Activated naive CD4-positive, alpha-beta T cell treated with anti-CD3 and anti-CD28 coated beads, Interleukin-2, amount 50 U/mL, for 72 hours (primary cell): ENCODE measurements around the gene ZNF385A. TPM values are rescaled to one million over a fixed set of nuclear protein-coding genes. Genes with fewer than 3 reads are reported as not detected.
"Not testable (repeated sequence)": the region's sequence is repeated elsewhere in the genome, so short reads cannot be mapped to it uniquely, and the experiment has no call there.

Source experiments
- ATAC-seq, 2 donors: fragments of 150-1000 bp; cut with Tn5 transposase; 2 replicates each; pipeline ENCODE4 v1.10.0; 2021; ENCODE audit warnings: mild to moderate bottlenecking in 2 of 2, moderate library complexity in 2 of 2
- DNase-seq, 2 donors: peaks; one replicate each; pipeline ENCODE4 v3.0.0; 2021 to 2022; ENCODE audit warnings: low spot score in 2 of 2
- H3K27ac Mint-ChIP-seq, 2 donors: one replicate each; pipeline ENCODE4 v1.8.0; 2022; ENCODE audit warnings: mild to moderate bottlenecking in 2 of 2, mixed read lengths in 2 of 2
- H3K36me3 Mint-ChIP-seq, 2 donors: one replicate each; pipeline ENCODE4 v1.8.0; 2022; ENCODE audit warnings: mixed read lengths in 2 of 2
- H3K9me3 Mint-ChIP-seq, 2 donors: one replicate each; pipeline ENCODE4 v1.8.0; 2022; ENCODE audit warnings: mixed read lengths in 2 of 2
- total RNA-seq, 2 donors: library from RNA; stranded (reverse); gene quantifications; one replicate each; pipeline ENCODE4 v1.2.3, GENCODE V29; 2022

Gene ZNF385A
- total RNA-seq, 2 donors from 2014 or later: 1.2 to 1.8 TPM

DNA sequence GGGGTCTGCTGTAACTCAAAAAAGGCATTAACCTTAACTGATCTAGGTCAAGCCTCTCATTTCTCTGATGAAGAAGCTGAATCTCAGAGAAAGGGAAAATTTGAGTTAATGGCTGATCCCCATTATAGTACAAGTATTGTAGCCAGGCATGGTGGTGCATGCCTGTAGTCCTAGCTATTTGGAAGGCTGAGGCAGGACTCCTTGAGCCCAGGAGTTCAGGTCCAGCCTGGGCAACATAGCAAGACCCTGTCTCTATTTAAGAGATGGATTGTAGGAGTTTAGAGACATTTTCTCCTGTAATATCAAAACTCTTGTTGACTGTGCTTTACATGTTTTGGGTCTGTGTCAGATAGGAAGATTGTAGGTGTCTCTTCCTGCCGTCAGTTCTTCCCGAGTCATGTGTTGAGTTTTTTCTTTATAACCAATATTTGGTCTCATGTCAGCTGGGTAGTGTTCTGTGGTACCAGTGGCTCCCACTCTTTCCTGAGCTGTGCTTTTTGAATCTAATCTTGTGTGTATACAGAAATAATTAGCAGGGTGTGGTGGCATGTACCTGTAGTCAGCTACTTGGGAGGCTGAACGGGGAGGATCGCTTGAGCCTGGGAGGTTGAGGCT lies 51.0 kb downstream of the ZNF385A start:
- Mint-ChIP-seq H3K9me3 (no peaks in the 10 kb centered on the region), H3K27ac (peak overlapping the region in 1 of 2 donors; percentile 7), H3K36me3 (peaks cover 0 to 4% of the 10 kb centered on the region in 2 donors)
- no peak for DNase-seq
- ATAC-seq: peak in 1 of 2 donors; percentile 72

DNA sequence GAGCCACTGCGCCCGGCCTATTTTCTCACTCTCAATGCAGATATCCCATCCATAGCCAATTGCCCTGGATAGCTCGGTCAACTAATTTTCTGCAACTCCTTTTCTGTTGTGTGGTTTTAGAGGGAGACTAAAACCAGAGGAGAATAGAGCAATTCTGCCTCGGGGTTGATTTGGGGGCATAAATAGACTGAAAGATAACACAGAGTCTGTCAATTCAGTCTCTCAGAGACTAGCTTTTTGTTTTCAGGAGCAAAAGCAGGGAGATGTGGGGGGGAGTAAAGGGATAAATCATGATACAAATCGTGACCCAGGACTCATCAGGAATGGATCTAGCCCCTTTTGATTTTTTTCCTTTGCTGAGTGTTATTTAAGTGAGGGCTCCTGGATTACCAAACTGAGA lies 53.1 kb downstream of the ZNF385A start:
- peaks cover 0 to 4% of the 10 kb centered on the region in 2 donors for H3K36me3 Mint-ChIP-seq
- no peak overlapping the region for H3K27ac Mint-ChIP-seq
- DNase-seq (no peak), ATAC-seq (no peak)
- no peaks in the 10 kb centered on the region for H3K9me3 Mint-ChIP-seq

DNA sequence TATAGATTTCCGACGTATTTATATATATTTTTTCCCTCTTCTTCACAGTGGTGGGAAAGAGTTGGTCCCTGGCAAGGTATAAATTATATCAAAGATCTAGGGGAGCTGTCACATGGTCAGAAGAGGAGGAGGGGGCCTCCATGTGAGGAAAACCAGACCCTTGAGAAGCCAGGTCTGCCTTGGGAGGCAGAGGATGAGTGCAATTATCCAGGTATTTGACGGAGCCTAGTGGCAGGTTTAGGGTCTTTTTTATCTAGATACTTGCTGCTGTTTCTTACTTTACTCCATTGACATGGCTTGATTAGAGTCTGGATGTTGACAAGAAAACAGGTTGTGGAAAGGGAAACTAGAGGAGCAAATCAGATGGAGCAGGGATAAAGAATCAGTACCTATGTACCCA lies 54.1 kb downstream of the ZNF385A start:
- Mint-ChIP-seq H3K36me3 (peaks cover 0 to 6% of the 10 kb centered on the region in 2 donors), H3K9me3 (no peaks in the 10 kb centered on the region), H3K27ac (peak overlapping the region in 1 of 2 donors; percentile 70)
- DNase-seq (no peak), ATAC-seq (no peak)

DNA sequence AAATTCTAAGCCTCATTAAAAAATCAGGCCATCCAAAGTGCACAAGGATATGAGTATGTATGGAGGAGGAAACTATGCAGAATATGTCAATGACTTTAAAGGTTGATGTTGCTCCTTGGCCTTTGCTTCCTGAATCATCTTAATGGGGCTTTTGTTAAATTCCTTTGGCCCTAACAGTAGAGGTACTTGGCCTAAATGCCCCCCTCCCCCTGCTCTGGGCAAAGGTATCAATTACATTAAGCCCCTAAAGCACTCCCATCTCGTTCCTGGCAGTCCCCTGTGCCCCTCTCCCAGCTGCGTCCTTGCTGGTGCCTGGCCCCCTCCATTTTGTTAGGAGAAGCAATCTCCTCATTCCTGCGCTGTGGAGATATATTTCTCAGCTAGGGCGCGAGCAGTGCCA lies 54.8 kb downstream of the ZNF385A start:
- ATAC-seq (no peak), DNase-seq (no peak)
- Mint-ChIP-seq H3K9me3 (no peaks in the 10 kb centered on the region), H3K27ac (peak overlapping the region; percentile 55 to 70), H3K36me3 (peaks cover 6 to 12% of the 10 kb centered on the region in 2 donors)

DNA sequence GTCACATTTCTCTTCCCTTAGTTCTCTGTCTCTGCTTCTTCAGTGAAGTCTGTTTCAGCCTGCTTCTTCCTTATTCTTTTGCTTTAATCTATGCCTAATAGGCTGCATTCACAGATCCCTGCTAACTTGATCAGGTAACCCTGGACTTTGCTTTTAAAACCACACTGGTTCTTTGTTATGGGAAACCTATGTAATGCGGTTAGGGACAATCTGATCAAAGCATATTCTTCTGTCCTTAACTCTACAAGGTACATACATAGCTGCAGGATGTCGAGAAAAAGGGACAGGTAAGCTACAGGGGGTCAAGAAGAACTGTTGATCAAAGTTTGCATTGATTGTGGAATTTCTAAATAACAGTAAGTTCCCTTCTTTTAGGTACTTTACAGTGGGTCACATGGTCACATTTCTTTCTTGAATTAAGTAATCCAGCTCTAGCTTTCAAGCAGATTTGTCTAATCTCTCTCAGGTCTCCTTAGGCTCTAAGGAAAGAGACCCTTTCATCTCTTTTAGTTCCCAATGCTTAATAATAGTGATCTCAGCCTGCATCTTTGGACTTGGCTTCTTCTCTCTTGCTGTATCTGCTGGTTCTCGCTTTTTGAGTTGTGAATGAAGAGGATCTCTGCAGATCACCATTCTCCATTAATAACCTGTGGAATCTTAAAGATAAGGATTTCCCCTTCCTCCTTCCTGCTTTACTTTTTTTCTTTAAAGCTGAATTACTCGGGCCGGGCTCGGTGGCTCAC lies 55.8 kb downstream of the ZNF385A start:
- no peak for ATAC-seq
- no peak for DNase-seq
- peak overlapping the region; percentile 50 to 76 for H3K27ac Mint-ChIP-seq
- H3K36me3 Mint-ChIP-seq: peaks cover 6 to 12% of the 10 kb centered on the region in 2 donors
- H3K9me3 Mint-ChIP-seq: no peaks in the 10 kb centered on the region

DNA sequence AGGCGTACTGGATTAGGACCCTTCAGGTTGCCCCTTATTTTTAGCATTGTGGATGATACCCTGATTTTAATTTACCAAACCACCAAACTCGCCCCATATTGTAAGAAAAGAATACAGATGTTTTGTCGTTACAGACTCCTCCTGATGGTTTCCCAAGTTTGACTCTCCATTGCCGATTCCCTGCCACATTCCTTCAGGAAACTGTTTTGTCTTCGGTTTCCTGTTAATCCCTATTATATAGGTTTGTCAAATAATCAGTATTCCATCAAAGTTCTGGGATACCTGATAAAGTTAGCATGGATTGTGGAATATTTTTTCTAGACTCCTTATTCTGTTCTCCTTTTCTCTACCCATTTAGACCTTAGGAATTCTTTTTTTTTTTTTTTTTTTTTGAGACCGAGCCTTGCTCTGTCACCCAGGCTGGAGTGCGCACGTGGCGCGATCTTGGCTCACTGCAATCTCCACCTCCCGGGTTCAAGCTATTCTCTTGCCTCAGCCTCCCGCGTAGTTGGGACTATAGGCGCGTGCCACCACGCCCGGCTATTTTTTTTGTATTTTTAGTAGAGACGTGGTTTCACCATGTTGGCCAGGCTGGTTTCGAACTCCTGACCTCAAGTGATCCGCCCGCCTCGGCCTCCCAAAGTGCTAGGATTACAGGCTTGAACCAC lies 59.0 kb downstream of the ZNF385A start:
- DNase-seq, H3K9me3 Mint-ChIP-seq, ATAC-seq: not testable (repeated sequence)
- Mint-ChIP-seq H3K27ac (peak overlapping the region; percentile 91 to 92), H3K36me3 (peaks cover 6 to 12% of the 10 kb centered on the region in 2 donors)

DNA sequence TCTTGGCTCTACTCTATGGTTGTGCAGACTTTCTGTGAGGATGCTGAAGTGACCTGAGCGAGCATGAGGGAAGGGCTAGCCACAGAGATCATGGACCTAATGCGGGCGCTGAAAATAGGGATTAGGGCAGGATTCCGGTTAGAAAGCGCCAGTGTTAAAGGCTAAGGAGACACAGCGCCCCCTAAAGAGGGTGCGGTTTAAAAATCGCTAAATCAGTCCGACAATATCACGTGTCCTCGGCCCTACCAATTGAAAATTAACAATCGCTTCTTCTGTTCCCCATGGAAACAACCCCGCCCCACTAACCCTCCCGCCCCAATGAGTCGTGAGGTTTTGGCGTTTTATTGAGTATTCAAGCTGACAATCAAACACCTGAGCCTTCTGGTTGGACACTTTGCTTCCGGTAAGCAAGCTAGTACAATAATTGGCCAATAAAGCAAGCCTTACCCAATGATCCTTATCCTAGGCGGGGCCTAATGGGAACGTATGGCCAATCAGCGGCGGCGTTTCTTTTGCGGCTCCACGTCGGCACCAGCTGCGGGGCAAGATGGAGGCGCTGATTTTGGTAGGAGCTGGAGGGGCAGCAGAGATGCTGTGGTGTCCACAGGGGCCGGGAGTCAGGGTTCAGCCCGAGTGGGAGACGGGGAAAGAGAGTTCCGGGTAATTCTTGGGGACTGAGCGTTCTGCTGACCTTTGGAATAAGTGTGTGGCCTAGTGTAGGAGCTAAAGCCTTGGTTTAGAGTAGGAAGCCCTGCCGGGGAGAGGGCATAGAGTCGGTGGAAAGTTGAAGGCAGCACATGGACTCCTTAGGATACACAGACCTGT lies 59.7 kb downstream of the ZNF385A start, which contains the start of gene COPZ1:
COPZ1 (plus strand) TSS at position 515 of the 825 bp plus-strand sequence; CDS start at position 548, 33 bp downstream.
- H3K36me3 Mint-ChIP-seq: peaks cover 6 to 8% of the 10 kb centered on the region in 2 donors
- no peaks in the 10 kb centered on the region for H3K9me3 Mint-ChIP-seq
- H3K27ac Mint-ChIP-seq: peak within 1 kb of the TSS; percentile 91 to 92
- peak; percentile 98 for ATAC-seq
- DNase-seq: peak; percentile 87 to 94

DNA sequence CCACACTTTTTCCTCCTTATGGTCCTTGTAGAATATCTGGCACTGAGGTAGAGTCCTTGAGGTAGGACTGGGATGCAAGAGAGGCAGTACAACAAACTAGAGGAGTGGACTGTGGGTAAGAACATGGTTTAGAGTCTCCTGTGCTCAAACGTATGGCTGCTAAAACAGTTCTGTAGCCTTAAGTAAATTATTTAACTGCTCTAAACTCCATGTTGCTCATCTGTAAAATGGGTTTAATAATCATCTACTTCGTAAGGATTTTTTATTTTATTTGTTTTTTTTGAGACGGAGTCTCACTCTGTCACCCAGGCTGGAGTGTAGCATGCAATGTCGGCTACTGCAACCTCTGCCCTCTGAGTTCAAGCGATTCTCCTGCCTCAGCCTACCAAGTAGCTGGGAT lies 63.2 kb downstream of the ZNF385A start:
- H3K36me3 Mint-ChIP-seq: peaks cover 6 to 8% of the 10 kb centered on the region in 2 donors
- no peaks in the 10 kb centered on the region for H3K9me3 Mint-ChIP-seq
- no peak for ATAC-seq
- no peak overlapping the region for H3K27ac Mint-ChIP-seq
- DNase-seq: no peak

Other genes with a start within 250 kb of the ZNF385A start
- 10 to 100 TPM; 18.0 to 25.9 TPM for gene SMUG1, start 195.7 kb downstream of the ZNF385A start, total RNA-seq
- 100 to 1,000 TPM; 115 to 169 TPM for gene CBX5, start 104.6 kb downstream of the ZNF385A start, total RNA-seq
- gene HNRNPA1, start 104.0 kb downstream of the ZNF385A start, total RNA-seq: 1,000 to 10,000 TPM; 1,446 to 2,174 TPM
- gene NFE2, start 83.7 kb downstream of the ZNF385A start, total RNA-seq: under 1 TPM in 1 of 2 donors, not detected in 1; 0.20 TPM
- 100 to 1,000 TPM in 1 of 2 donors, 10 to 100 TPM in 1; 99.1 to 101 TPM for gene COPZ1, start 59.6 kb downstream of the ZNF385A start, total RNA-seq
- 1 to 10 TPM; 2.0 to 4.1 TPM for gene GPR84, start 20.2 kb downstream of the ZNF385A start, total RNA-seq
- 10 to 100 TPM; 29.4 to 53.5 TPM for gene ITGA5, start 34.5 kb upstream of the ZNF385A start, total RNA-seq
- gene GTSF1, start 88.9 kb upstream of the ZNF385A start, total RNA-seq: 10 to 100 TPM in 1 of 2 donors, 1 to 10 TPM in 1; 9.3 to 10.1 TPM
- gene NCKAP1L, start 113.0 kb upstream of the ZNF385A start, total RNA-seq: 100 to 1,000 TPM; 153 to 154 TPM
- 10 to 100 TPM; 24.1 to 33.6 TPM for gene PDE1B, start 164.9 kb upstream of the ZNF385A start, total RNA-seq
- not detected for gene PPP1R1A, start 203.9 kb upstream of the ZNF385A start, total RNA-seq